Omental fat pad (tissue), 4 donors: ENCODE measurements around the gene ABCC6. TPM values are rescaled to one million over a fixed set of nuclear protein-coding genes. Genes with fewer than 3 reads are reported as not detected.

ENCODE experiments used
- ATAC-seq: fragments of 150-250 bp; one replicate; pipeline ENCODE4 v1.9.1; 2016; ENCODE audit warnings: mild to moderate bottlenecking, moderate library complexity; ENCODE audit not compliant: low FRiP score
- DNase-seq: peaks from one replicate; pipeline ENCODE4 v3.0.0-alpha.2; 2019; ENCODE audit warnings: low spot score
- total RNA-seq, 4 donors: library from RNA; depleted of rRNA; stranded (reverse); fragments of >200 nt; gene quantifications; one replicate each; pipeline ENCODE4 v1.1.0, GENCODE V29; 2016
- TF ChIP-seq, protein P1 (sequence below), 3 donors: fragments of 450-650 bp; IDR thresholded peaks; one replicate each; pipeline ENCODE4 v1.5.1; 2016 to 2017; ENCODE audit warnings: antibody characterized with exemption in 3 of 3, mild to moderate bottlenecking in 3 of 3, moderate library complexity in 2 of 3

ABCC6 gene
- total RNA-seq, 4 donors from 2014 or later: 2.2 to 9.9 (median 3.8) TPM

DNA sequence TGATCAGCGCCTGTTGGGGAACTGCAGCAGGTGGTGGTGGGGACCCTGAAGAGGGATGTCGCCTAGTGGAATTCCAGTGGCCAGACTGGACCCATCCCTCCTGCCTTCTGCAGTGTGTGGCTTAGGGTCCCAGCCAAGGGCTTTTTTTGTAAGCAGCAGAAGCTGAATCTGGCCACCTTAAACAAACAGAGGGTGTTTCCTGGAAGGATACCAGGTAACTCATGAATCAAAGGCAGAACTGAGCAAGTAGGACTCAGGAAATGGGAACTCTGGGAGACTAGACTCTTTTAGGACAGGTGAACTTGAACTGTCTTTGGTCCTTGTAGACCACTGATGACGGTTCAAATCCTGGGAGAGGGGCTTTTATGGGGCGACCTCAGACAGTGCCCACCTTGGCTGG is 124.0 kb downstream of the ABCC6 start:
- ATAC-seq (no peak), DNase-seq (no peak)
- TF ChIP-seq, protein P1, sequence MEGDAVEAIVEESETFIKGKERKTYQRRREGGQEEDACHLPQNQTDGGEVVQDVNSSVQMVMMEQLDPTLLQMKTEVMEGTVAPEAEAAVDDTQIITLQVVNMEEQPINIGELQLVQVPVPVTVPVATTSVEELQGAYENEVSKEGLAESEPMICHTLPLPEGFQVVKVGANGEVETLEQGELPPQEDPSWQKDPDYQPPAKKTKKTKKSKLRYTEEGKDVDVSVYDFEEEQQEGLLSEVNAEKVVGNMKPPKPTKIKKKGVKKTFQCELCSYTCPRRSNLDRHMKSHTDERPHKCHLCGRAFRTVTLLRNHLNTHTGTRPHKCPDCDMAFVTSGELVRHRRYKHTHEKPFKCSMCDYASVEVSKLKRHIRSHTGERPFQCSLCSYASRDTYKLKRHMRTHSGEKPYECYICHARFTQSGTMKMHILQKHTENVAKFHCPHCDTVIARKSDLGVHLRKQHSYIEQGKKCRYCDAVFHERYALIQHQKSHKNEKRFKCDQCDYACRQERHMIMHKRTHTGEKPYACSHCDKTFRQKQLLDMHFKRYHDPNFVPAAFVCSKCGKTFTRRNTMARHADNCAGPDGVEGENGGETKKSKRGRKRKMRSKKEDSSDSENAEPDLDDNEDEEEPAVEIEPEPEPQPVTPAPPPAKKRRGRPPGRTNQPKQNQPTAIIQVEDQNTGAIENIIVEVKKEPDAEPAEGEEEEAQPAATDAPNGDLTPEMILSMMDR (IDR thresholded peaks at IDR 0.05): no peak

Other genes starting within 250 kb of the ABCC6 start
- gene NOMO3, start 9.0 kb upstream of the ABCC6 start, total RNA-seq: 10 to 100 TPM; 22.6 to 55.0 (median 39.6) TPM
- 10 to 100 TPM in 1 of 4 donors, 1 to 10 TPM in 2, not detected in 1; 6.6 to 21.2 (median 7.9) TPM for gene NPIPA7, start 155.6 kb upstream of the ABCC6 start, total RNA-seq